ENCODE data around the gene ZPR1.
"Not testable (repeated sequence)": the region's sequence is repeated elsewhere in the genome, so short reads cannot be mapped to it uniquely, and the experiment has no call there.

Gene ZPR1

DNA sequence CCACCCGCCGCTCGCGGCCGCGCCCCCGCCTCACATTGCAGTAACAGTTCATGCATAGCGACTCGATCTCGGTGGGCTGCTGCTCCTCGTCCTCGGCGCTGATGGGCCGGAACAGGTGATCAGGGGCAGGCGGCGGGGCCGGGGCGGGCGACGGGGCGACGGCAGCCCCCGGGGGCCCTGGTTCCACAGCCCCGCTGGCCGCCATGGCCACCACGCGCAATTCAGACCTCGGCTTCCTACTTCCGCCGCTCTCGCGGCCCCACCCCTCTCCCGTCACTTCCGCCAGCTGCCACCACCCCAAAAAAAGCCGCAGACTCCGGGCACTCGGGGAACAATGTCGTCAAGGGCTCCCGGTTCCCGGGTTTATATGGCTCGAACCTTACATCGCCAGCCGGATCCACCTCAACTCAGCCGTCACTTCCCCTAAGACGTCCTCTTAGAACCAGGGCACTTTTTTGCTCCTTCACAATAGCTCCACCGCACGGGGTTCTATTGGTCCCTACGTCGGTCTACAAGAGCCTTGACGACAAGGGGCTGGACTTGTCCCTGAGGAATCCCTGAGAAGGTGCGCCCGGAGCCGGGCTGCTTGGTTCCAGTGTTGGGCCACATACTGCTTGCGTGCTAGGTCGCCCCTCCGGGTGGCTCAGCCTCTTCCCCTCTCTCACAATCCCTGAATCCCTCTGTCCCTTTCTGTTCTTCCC is at the start of gene ZPR1:
ZPR1 (minus strand) TSS at position 238 of the 701 bp plus-strand sequence; CDS start at position 205, 33 bp downstream.
- peak; percentile 89 for DNase-seq

- DNase-seq: no peak
Measured at GRCh38 chr11:116836632-116836991, 48.8 kb upstream of the ZPR1 start.

DNA sequence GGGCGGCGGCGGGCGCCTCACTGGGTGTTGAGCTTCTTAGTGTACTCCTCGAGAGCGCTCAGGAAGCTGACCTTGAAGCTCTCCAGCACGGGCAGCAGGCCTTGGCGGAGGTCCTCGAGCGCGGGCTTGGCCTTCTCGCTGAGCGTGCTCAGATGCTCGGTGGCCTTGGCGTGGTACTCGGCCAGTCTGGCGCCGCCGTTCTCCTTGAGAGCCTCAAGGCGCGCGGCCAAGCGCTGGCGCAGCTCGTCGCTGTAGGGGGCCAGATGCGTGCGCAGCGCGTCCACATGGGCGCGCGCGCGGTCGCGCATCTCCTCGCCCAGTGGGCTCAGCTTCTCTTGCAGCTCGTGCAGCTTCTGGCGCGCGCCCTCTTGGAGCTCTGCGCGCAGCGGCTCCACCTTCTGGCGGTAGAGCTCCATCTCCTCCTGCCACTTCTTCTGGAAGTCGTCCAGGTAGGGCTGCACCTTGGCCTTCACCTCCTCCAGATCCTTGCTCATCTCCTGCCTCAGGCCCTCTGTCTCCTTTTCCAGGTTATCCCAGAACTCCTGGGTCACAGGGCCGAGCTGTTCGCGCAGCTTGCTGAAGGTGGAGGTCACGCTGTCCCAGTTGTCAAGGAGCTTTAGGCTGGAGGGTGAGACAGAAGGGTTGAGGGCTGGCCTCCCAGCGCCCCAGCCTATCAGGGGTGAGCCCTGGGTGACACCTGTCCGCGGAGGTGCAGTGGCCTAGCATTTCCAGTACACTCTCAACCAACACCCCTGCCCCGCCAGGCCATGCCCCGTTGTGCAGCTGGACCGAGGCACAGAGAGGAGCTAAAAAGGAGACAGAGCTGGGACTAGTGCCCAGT is 48.2 kb upstream of the ZPR1 start:
- DNase-seq: peak; percentile 96

- peak; percentile 80 for DNase-seq
Measured at GRCh38 chr11:116835042-116835772, 47.4 kb upstream of the ZPR1 start.

GRCh38 chr11:116834535-116835041 is 46.8 kb upstream of the ZPR1 start:
- not testable (repeated sequence) for DNase-seq

GRCh38 chr11:116833816-116834534 is 46.2 kb upstream of the ZPR1 start:
- DNase-seq: no peak

- DNase-seq: no peak
Measured at GRCh38 chr11:116833491-116833815, 45.6 kb upstream of the ZPR1 start.

DNA sequence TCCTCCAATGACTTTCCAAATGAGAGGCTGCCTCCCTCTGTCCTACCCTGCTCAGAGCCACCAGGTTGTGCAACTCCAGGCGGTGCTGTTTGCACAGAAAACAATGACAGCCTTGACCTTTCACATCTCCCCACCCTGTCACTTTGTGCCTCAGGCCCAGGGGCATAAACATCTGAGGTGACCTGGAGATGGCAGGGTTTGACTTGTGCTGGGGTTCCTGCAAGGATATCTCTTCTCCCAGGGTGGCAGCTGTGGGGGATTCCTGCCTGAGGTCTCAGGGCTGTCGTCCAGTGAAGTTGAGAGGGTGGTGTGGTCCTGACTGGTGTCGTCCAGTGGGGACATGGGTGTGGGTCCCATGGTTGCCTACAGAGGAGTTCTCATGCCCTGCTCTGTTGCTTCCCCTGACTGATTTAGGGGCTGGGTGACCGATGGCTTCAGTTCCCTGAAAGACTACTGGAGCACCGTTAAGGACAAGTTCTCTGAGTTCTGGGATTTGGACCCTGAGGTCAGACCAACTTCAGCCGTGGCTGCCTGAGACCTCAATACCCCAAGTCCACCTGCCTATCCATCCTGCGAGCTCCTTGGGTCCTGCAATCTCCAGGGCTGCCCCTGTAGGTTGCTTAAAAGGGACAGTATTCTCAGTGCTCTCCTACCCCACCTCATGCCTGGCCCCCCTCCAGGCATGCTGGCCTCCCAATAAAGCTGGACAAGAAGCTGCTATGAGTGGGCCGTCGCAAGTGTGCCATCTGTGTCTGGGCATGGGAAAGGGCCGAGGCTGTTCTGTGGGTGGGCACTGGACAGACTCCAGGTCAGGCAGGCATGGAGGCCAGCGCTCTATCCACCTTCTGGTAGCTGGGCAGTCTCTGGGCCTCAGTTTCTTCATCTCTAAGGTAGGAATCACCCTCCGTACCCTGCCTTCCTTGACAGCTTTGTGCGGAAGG is 44.8 kb upstream of the ZPR1 start:
- DNase-seq: no peak

DNA sequence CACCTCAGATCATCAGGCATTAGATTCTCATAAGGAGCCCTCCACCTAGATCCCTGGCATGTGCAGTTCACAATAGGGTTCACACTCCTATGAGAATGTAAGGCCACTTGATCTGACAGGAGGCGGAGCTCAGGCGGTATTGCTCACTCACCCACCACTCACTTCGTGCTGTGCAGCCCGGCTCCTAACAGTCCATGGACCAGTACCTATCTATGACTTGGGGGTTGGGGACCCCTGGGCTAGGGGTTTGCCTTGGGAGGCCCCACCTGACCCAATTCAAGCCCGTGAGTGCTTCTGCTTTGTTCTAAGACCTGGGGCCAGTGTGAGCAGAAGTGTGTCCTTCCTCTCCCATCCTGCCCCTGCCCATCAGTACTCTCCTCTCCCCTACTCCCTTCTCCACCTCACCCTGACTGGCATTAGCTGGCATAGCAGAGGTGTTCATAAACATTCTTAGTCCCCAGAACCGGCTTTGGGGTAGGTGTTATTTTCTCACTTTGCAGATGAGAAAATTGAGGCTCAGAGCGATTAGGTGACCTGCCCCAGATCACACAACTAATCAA is 44.0 kb upstream of the ZPR1 start:
- no peak for DNase-seq

DNA sequence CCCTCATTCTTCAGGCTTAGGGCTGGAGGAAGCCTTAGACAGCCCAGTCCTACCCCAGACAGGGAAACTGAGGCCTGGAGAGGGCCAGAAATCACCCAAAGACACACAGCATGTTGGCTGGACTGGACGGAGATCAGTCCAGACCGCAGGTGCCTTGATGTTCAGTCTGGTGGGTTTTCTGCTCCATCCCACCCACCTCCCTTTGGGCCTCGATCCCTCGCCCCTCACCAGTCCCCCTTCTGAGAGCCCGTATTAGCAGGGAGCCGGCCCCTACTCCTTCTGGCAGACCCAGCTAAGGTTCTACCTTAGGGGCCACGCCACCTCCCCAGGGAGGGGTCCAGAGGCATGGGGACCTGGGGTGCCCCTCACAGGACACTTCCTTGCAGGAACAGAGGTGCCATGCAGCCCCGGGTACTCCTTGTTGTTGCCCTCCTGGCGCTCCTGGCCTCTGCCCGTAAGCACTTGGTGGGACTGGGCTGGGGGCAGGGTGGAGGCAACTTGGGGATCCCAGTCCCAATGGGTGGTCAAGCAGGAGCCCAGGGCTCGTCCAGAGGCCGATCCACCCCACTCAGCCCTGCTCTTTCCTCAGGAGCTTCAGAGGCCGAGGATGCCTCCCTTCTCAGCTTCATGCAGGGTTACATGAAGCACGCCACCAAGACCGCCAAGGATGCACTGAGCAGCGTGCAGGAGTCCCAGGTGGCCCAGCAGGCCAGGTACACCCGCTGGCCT is 42.5 kb upstream of the ZPR1 start:
- DNase-seq: no peak

GRCh38 chr11:116829525-116830183 is 41.8 kb upstream of the ZPR1 start, which contains the start of gene APOC3:
APOC3 (plus strand) TSS chr11:116829907; CDS start chr11:116830583, 676 bp downstream.
- DNase-seq: no peak

GRCh38 chr11:116828632-116829524 is 41.1 kb upstream of the ZPR1 start:
- DNase-seq: no peak

DNA sequence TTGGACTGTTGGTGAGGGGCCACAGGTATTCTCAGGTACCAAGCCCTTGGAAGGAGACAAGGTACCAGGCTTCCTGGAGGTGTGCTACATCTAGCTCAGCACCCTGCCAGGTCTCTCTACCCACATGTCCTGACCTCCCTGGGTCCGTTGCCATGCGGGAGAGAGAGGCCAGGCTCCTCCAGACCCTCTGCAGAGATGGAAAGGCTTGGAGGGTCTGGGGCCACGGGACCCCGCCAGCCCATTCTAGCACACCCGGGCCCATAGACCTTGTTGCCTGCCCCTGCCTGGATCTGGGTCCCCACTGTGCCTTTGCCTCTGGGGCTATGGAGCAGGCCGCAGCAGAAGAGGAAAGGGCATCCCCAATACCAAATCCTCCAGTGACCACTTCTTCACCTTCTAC is 39.6 kb upstream of the ZPR1 start:
- DNase-seq: no peak

DNA sequence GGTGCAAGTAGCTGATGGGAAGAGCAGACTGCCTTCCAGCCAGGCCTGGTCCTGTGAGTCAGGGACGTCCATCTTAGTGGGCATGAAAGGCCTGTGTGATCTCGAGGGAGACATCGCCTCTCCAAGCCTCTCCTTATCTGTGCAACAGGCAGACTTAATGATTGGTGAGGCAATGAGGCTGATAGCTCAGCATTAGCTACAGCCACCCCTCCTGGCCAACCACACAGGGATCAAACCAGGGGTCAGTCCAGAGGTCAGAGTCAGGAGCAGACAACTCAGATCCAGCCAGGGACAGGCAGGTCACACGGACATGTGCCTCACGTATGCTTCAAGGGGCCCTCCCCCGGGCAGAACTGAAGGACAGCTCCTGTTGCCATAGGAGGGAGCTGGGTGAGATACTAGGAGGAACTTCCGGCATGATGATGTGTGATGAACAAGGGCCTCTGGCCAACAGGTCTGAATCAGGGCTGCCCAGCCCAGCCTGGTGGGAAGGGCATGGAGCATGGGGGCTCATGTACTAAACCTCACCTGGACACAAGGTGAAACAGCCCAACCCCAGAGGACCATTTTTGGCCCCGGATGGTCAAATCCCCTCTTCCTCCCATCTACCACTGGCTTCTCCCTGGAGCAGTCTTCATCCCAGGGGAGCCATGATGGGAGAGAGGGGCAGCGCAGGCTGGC is 39.1 kb upstream of the ZPR1 start:
- no peak for DNase-seq

GRCh38 chr11:116825854-116826750 is 38.3 kb upstream of the ZPR1 start:
- no peak for DNase-seq

DNA sequence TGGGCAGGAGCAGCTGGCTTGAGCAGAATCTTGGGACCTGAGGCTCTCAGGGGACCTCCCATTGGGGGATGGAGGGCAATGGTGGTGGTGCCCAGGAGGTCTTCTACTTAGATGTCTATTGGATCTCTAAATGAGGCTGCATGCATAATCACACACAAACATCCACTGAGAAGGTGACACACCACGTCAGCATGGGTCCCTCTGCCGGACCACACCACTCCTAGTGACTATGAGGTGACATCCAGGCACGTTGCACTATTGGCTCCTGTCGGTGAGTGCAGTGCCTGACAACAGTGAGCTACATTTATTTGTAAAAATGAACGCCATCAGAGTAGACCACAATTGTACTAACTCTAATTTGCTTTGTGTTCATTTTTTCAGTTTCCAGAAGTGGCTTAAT is 37.6 kb upstream of the ZPR1 start:
- no peak for DNase-seq

Measured in DMS79 treated with DMSO at 0.1 percent for 48 hours (cell line).